Common myeloid progenitor, CD34-positive (primary cell): Measurements from ENCODE around the gene PTPRD.

Experiments
- CTCF ChIA-PET: fragments of 350-600 bp; sonication (Branson Sonifier 250); formaldehyde crosslinking; loops from one replicate; lab custom pipeline; 2021; ENCODE audit warnings: antibody characterized with exemption; lab: Charles Lee
- POLR2A ChIA-PET: fragments of 350-600 bp; sonication (Branson Sonifier 250); formaldehyde crosslinking; loops from one replicate; lab custom pipeline; 2021; ENCODE audit warnings: antibody characterized with exemption; lab: Charles Lee
- DNase-seq, 3 donors: peaks; one replicate each; pipeline versions ENCODE4 v3.0.0 to v3.0.0-alpha.2; 2013
- H3K27ac ChIP-seq, 2 experiments: 1 replicate in 1 of 2; 2 replicates in 1 of 2; pipeline ENCODE4 v1.7.0; 2013; ENCODE audit warnings: inconsistent platforms in 2 of 2, low read length in 2 of 2, mild to moderate bottlenecking in 2 of 2, low read depth in 1 of 2, moderate library complexity in 1 of 2; ENCODE audit not compliant: severe bottlenecking in 2 of 2, insufficient read depth in 1 of 2, poor library complexity in 1 of 2
- H3K27me3 ChIP-seq, 5 experiments: replicated peaks in 2 of 5; 1 replicate in 3 of 5; 2 replicates in 2 of 5; pipeline versions ENCODE4 v1.6.1 to v1.7.0; 2013; ENCODE audit warnings: low read length in 4 of 5, mild to moderate bottlenecking in 2 of 5, moderate library complexity in 2 of 5, inconsistent platforms in 1 of 5; ENCODE audit not compliant: insufficient read depth in 5 of 5, control insufficient read depth in 4 of 5
- H3K36me3 ChIP-seq, 4 experiments: 1 replicate in 2 of 4; 2 replicates in 2 of 4; pipeline versions ENCODE4 v1.6.1 to v1.7.0; 2013; ENCODE audit warnings: low read length in 3 of 4, control low read depth in 1 of 4, mild to moderate bottlenecking in 1 of 4; ENCODE audit not compliant: control insufficient read depth in 4 of 4, insufficient read depth in 4 of 4
- H3K4me1 ChIP-seq, 4 experiments: 1 replicate in 3 of 4; 2 replicates in 1 of 4; pipeline versions ENCODE4 v1.6.1 to v1.7.1; 2013; ENCODE audit warnings: low read length in 3 of 4, mild to moderate bottlenecking in 3 of 4, control low read depth in 1 of 4, inconsistent platforms in 1 of 4, moderate library complexity in 1 of 4; ENCODE audit not compliant: control insufficient read depth in 4 of 4, insufficient read depth in 4 of 4; ENCODE audit errors: control extremely low read depth in 1 of 4
- H3K4me3 ChIP-seq, 7 experiments: 1 replicate in 4 of 7; 2 replicates in 3 of 7; pipeline versions ENCODE4 v1.5.1 to v1.7.0; 2013; ENCODE audit warnings: mild to moderate bottlenecking in 7 of 7, low read length in 6 of 7, moderate library complexity in 6 of 7, inconsistent platforms in 2 of 7, low read depth in 2 of 7, control low read depth in 1 of 7; ENCODE audit not compliant: insufficient read depth in 4 of 7, control insufficient read depth in 1 of 7; ENCODE audit errors: extremely low read depth in 1 of 7
- H3K9me3 ChIP-seq, 5 experiments: 1 replicate in 4 of 5; 2 replicates in 1 of 5; pipeline versions ENCODE4 v1.6.1 to v1.7.1; 2013; ENCODE audit warnings: low read length in 4 of 5, mild to moderate bottlenecking in 2 of 5, inconsistent platforms in 1 of 5, low read depth in 1 of 5, moderate library complexity in 1 of 5; ENCODE audit not compliant: control insufficient read depth in 4 of 5, insufficient read depth in 2 of 5; ENCODE audit errors: control extremely low read depth in 1 of 5
- WGBS: methylation state at CpG from one replicate; pipeline ENCODE4 v1.1.5; 2013; ENCODE audit not compliant: insufficient coverage; 5-methylcytosine and 5-hydroxymethylcytosine counted together

PTPRD gene

DNA sequence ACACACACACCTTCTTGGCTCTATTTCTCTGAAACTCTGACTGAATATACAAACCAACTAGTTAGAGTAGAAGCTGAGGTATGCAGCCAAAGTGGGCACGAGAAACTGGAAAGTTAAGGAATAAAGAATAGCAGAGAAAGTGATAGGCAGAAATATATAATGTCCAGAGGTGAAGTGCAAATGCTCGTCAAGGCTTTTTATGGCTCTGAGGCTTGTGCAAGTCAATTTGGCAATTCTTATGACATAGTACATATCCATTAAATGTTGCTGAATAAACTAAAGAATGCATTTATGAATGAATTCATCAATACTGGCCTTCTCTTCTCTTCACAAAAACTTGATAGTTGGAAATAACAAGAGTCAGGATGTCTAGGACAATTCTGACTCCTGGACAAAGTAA, 2323.1 kb downstream of the PTPRD start:
- no peaks in the 10 kb centered on the region for H3K4me1 ChIP-seq
- peaks cover 0 to 2% (median 0%) of the 10 kb centered on the region in 5 experiments for H3K9me3 ChIP-seq
- WGBS: no CpG with 5 or more reads among the region's 2 CpGs
- no peak overlapping the region for H3K27ac ChIP-seq
- ChIA-PET CTCF (no interaction called here), POLR2A (interaction anchor here (0.6 kb wide), 1 partner anchor 1457 kb away, joined by 3 read pairs; no protein-coding TSS in a partner anchor)
- H3K4me3 ChIP-seq: no peak overlapping the region
- no peak for DNase-seq
- H3K36me3 ChIP-seq: no peaks in the 10 kb centered on the region
- H3K27me3 ChIP-seq: no peaks in the 10 kb centered on the region

DNA sequence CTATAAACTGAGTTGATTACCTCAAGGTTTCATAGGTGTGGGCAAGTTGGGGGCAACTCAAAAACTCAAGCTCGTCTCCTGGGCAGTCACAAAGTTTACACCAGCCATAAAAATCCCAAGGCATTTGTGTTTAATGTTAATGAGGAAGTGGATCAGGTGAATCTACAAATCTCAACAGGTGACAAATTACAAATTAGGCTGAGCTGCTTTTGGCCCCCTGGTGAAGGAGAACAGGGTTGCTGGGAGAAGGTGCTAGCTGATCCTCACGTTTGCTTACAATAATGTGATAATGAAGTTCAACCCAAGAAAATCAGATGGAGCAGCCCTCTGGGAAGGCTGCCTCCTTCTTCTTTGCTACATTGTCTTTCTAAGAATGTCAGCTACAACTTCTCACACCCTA, 2324.8 kb downstream of the PTPRD start:
- Histone ChIP-seq H3K27me3 (no peaks in the 10 kb centered on the region), H3K9me3 (no peaks in the 10 kb centered on the region), H3K4me3 (no peak overlapping the region), H3K27ac (no peak overlapping the region), H3K36me3 (no peaks in the 10 kb centered on the region), H3K4me1 (no peaks in the 10 kb centered on the region)
- no peak for DNase-seq
- CTCF ChIA-PET: no interaction called here
- WGBS: 80% methylated on average over 1 of the region's 2 CpGs
- POLR2A ChIA-PET: no interaction called here

- H3K36me3 ChIP-seq: no peaks in the 10 kb centered on the region
- no peaks in the 10 kb centered on the region for H3K4me1 ChIP-seq
- no peaks in the 10 kb centered on the region for H3K9me3 ChIP-seq
- WGBS: no CpG with 5 or more reads among the region's 2 CpGs
- H3K4me3 ChIP-seq: no peak overlapping the region
- no peak overlapping the region for H3K27ac ChIP-seq
- POLR2A ChIA-PET: no interaction called here
- H3K27me3 ChIP-seq: no peaks in the 10 kb centered on the region
- DNase-seq: no peak
- CTCF ChIA-PET: no interaction called here
These were observed 2325.3 kb downstream of the PTPRD start for GRCh38 chr9:8287501-8287900.

DNA sequence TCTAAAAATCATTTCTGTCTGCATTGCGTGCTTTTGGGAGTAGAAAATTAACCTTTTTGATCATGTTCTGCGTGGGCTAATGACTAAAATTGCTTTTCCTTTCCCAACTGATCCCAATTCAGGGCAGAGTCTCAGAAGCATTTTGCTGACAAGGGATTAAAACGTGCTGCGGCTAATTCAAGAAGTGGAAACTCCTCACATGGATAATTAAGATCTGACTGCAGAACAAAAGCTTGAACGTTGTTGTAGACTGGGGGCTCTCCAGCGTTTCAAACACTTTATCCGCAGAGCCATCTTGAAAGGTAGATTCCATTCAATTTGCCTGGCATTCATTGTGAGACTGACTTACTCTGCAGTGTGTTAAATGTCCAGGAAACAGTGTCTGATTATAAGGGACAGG, 2327.9 kb downstream of the PTPRD start:
- CTCF ChIA-PET: no interaction called here
- H3K27me3 ChIP-seq: no peaks in the 10 kb centered on the region
- no peaks in the 10 kb centered on the region for H3K4me1 ChIP-seq
- POLR2A ChIA-PET: no interaction called here
- H3K27ac ChIP-seq: no peak overlapping the region
- H3K9me3 ChIP-seq: no peaks in the 10 kb centered on the region
- no peak for DNase-seq
- no peaks in the 10 kb centered on the region for H3K36me3 ChIP-seq
- WGBS: 82% methylated on average over 7 of the region's 7 CpGs
- H3K4me3 ChIP-seq: no peak overlapping the region

GRCh38 chr9:8282535-8282934, 2330.3 kb downstream of the PTPRD start:
- CTCF ChIA-PET: interaction anchor here (1.2 kb wide), 1 partner anchor 9 kb away, joined by 3 read pairs; no protein-coding TSS in a partner anchor
- WGBS: 92% methylated on average over 2 of the region's 2 CpGs
- no peaks in the 10 kb centered on the region for H3K36me3 ChIP-seq
- POLR2A ChIA-PET: no interaction called here
- no peaks in the 10 kb centered on the region for H3K4me1 ChIP-seq
- DNase-seq: no peak
- H3K4me3 ChIP-seq: no peak overlapping the region
- no peaks in the 10 kb centered on the region for H3K27me3 ChIP-seq
- H3K9me3 ChIP-seq: no peaks in the 10 kb centered on the region
- H3K27ac ChIP-seq: no peak overlapping the region

DNA sequence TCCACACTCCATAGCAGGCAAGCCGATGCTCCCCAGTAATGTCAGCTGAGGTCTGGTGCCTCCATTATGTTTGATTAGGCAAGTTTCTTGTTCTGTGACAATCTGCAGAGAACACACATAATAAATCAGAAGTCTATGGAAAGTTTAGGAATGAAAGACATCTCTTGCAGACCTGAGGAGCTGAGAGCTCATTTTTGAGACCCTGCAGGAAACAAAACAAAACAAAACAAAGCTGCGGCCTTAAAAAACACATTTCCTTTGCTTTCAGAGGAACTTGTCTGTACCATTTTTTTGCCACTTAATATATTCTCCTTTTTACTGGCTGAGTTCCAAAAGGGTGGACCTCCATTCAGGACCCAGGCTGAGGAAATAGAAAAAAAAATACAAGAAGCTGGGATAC, 2332.0 kb downstream of the PTPRD start:
- ChIA-PET CTCF (no interaction called here), POLR2A (no interaction called here)
- Histone ChIP-seq H3K4me1 (no peaks in the 10 kb centered on the region), H3K27me3 (no peaks in the 10 kb centered on the region), H3K9me3 (peaks cover 0 to 2% (median 0%) of the 10 kb centered on the region in 5 experiments), H3K36me3 (no peaks in the 10 kb centered on the region), H3K4me3 (no peak overlapping the region), H3K27ac (no peak overlapping the region)
- 0% methylated on average over 1 of the region's 2 CpGs for WGBS
- DNase-seq: no peak

GRCh38 chr9:8278048-8278447, 2334.8 kb downstream of the PTPRD start:
- ChIA-PET CTCF (no interaction called here), POLR2A (no interaction called here)
- Histone ChIP-seq H3K36me3 (no peaks in the 10 kb centered on the region), H3K27ac (no peak overlapping the region), H3K4me1 (no peaks in the 10 kb centered on the region), H3K27me3 (no peaks in the 10 kb centered on the region), H3K4me3 (no peak overlapping the region), H3K9me3 (peaks cover 0 to 6% (median 0%) of the 10 kb centered on the region in 5 experiments)
- WGBS: 89% methylated on average over 3 of the region's 3 CpGs
- DNase-seq: no peak
